MG63 (cell line): ENCODE measurements around the gene PRPF19. TPM values are rescaled to one million over a fixed set of nuclear protein-coding genes. Genes with fewer than 3 reads are reported as not detected.

ENCODE experiments used
- DNase-seq: peaks from one replicate; pipeline ENCODE4 v3.0.0-alpha.2; 2020
- H3K27me3 ChIP-seq: fragments of 250-450 bp; sonication (Bioruptor Pico); 2 replicates; pipeline ENCODE4 v1.5.1; 2020; ENCODE audit warnings: mild to moderate bottlenecking, moderate library complexity
- H3K36me3 ChIP-seq: fragments of 250-450 bp; sonication (Bioruptor Pico); 2 replicates; pipeline ENCODE4 v1.5.1; 2020; ENCODE audit warnings: mild to moderate bottlenecking, moderate library complexity
- H3K4me3 ChIP-seq: fragments of 250-450 bp; sonication (Bioruptor Pico); 2 replicates; pipeline ENCODE4 v1.5.1; 2020; ENCODE audit warnings: mild to moderate bottlenecking, moderate library complexity
- H3K9me3 ChIP-seq: fragments of 250-450 bp; sonication (Bioruptor Pico); 2 replicates; pipeline ENCODE4 v1.5.1; 2020; ENCODE audit warnings: mild to moderate bottlenecking, moderate library complexity
- total RNA-seq: library from RNA; depleted of rRNA; stranded (reverse); fragments of >200 nt; shearing (Covaris generic); gene quantifications from 2 replicates; pipeline ENCODE4 v1.2.3, GENCODE V29; 2014; ENCODE audit warnings: low replicate concordance

Gene PRPF19
- total RNA-seq, 1 experiment from 2014 or later, result 98.0 TPM

DNA sequence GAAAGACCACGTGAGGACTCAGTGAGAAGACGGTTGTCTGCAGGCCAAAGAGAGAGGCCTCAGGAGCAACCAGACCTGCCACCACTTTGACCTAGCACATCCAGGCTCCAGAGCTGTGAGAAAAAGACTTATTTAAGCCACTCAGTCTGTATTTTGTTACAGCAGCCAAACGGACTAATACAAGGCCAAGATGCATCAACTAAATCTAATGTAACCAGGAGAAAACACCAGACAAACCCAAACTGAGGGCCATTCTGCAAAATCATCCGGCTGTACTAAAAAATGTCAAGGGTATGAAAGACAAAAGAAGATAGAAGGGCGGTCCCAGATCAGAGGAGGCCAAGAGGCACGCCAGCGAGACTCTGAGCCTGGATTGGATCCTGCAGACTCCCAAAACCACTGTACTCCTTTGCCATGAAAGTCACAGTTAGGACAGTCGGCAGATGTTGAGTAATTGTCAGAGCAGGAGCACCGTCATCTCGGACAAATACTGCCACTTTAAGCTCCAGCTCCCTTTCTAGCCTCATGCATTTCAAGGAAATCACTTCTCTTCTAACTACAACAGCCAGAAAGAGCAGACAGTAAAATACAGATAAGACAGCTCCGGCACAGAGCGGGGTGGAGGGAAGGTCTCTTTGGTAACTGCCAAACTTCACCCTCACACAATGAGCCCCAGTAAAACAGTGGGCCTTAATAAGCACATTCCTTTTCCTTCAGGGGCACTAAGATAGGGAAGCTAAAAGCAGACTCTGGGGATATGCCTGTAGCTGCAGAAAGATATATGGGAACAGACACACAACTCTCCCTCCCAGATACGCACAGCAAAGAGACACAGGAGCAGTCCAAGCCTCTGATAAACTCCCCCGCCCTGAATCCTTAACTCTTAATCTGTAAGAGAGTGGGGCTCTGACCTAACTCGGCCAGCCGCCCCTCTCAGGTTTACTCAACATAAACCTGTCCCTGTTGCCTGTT, 42.5 kb downstream of the PRPF19 start:
- no peak for DNase-seq
- no peaks in the 10 kb centered on the region for H3K27me3 ChIP-seq
- H3K9me3 ChIP-seq, result no peaks in the 10 kb centered on the region
- H3K36me3 ChIP-seq, result no peaks in the 10 kb centered on the region
- no peak overlapping the region for H3K4me3 ChIP-seq

DNA sequence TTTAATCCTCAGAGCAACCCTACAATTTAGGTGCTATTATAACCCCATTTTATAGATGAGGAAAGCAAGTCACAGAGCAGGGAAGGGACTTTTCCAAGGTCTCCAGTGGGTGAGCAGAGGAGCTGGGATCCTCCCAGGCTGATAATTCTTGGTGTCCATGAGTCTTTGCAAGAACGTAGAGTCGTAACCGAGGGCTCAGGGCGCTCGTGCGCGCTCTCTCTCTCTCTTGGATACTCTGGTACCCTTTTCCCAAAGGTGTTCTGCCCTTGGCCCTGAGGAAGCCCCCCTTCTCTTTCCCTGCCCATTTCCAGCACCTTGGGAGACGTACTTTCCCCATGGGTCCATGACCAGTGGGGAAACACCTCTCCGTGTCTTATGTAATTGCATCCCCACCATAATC, 44.2 kb downstream of the PRPF19 start:
- Histone ChIP-seq H3K36me3 (no peaks in the 10 kb centered on the region), H3K27me3 (no peaks in the 10 kb centered on the region), H3K4me3 (no peak overlapping the region), H3K9me3 (no peaks in the 10 kb centered on the region)
- no peak for DNase-seq

DNA sequence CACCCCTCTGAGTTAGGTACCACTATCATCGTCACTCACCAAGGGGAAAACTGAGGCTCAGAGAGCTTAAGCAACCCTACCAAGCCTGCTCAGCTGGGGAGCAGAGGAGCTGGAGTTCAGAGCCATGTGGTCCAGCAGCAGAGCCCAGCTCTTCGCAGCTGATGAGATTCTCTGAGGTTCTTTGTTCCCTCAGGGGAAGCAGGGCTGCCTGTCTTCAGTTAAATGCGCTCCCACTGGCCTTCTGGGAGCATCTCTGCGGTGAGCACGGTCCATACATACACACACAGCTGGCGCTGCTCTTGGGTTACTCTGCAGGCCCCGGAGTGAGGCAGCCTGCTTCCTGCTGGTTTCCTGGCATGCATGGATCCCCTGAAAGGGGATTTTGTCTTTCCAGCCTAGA, 45.4 kb downstream of the PRPF19 start:
- no peak overlapping the region for H3K4me3 ChIP-seq
- no peaks in the 10 kb centered on the region for H3K27me3 ChIP-seq
- no peak for DNase-seq
- no peaks in the 10 kb centered on the region for H3K9me3 ChIP-seq
- H3K36me3 ChIP-seq, result no peaks in the 10 kb centered on the region

DNA sequence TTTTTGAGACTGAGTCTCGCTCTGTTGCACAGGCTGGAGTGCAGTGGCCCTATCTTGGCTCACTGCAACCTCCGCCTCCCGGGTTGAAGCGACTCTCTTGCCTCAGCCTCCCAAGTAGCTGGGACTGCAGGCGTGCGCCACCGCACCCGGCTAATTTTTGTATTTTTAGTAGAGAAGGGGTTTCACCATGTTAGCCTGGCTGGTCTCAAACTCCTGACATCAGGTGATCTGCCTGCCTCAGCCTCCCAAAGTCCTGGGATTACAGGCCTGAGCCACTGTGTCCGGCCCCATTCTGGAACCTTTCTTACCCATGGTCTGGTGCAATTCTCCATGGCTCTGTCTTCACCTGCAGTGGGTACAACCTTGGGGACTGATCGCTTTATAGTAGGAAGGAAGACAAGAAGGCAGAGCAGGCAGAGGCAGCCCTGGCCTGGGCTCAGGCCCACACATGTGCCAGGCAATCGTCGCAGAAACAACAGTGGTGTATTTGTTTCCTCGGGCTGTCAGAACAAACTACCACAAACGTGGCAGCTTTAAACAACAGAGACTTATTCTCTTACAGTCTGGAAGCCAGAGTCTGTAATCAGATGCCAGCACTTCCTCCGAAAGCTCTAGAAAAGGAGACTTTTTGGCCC, 46.7 kb downstream of the PRPF19 start:
- H3K4me3 ChIP-seq, result no peak overlapping the region
- H3K27me3 ChIP-seq, result no peaks in the 10 kb centered on the region
- no peaks in the 10 kb centered on the region for H3K36me3 ChIP-seq
- DNase-seq, result no peak
- no peaks in the 10 kb centered on the region for H3K9me3 ChIP-seq

DNA sequence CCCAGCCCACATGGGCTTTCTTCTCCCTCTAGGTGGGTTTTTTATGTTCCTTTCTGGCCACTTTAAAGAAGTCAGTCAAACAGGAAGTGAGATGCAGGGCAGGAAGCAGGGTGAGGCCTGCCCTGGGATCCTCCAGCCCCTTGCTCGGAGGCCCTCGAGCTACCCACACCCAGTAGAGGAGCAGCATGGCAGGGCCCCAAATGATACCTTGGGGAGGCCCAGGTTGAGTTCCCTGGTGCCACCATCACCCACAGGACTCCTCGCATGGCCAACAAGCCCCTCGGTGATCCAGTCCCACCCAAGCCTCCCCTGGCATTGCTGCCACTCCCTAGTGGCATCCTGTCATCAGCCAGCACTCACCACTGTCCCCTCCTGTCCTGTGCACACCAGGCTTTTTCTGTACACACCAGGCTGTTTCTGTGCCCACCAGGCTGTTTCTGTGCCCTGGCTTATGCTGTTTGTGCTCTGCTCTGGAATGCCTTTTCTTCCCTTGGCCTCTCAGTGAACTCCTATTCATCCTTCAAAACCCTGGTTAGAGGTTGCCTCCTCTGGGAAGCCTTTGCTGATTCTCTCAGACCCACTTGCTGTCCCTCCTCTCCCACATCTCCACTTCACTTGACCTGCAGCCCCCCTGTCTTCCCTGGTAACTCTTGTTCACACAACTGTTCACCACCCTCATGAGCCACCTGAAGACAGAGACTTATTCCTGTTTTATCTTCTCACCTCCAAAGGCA, 47.5 kb downstream of the PRPF19 start:
- DNase-seq, result no peak
- no peaks in the 10 kb centered on the region for H3K36me3 ChIP-seq
- no peaks in the 10 kb centered on the region for H3K27me3 ChIP-seq
- H3K4me3 ChIP-seq, result no peak overlapping the region
- H3K9me3 ChIP-seq, result no peaks in the 10 kb centered on the region

DNA sequence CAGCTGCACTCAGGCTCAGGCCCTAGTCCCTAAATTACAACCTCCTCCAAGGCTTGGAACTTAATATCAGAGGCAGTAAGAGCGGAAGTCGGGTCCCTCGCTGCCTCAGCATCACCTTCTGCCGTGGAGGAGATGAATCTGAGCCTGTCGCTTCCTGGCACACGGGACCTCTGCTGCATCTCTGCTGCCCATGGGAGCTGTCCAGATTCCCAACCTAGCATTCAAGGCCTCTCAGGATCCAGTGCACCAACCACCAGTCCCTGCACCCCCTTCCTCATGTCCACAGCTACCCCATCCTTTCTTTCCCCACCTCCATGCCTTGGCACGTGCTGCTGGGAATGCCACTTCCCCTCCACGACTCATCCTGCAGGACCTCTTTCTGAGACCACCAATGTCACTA, 48.1 kb downstream of the PRPF19 start:
- no peak for DNase-seq
- Histone ChIP-seq H3K27me3 (no peaks in the 10 kb centered on the region), H3K9me3 (no peaks in the 10 kb centered on the region), H3K4me3 (no peak overlapping the region), H3K36me3 (no peaks in the 10 kb centered on the region)

DNA sequence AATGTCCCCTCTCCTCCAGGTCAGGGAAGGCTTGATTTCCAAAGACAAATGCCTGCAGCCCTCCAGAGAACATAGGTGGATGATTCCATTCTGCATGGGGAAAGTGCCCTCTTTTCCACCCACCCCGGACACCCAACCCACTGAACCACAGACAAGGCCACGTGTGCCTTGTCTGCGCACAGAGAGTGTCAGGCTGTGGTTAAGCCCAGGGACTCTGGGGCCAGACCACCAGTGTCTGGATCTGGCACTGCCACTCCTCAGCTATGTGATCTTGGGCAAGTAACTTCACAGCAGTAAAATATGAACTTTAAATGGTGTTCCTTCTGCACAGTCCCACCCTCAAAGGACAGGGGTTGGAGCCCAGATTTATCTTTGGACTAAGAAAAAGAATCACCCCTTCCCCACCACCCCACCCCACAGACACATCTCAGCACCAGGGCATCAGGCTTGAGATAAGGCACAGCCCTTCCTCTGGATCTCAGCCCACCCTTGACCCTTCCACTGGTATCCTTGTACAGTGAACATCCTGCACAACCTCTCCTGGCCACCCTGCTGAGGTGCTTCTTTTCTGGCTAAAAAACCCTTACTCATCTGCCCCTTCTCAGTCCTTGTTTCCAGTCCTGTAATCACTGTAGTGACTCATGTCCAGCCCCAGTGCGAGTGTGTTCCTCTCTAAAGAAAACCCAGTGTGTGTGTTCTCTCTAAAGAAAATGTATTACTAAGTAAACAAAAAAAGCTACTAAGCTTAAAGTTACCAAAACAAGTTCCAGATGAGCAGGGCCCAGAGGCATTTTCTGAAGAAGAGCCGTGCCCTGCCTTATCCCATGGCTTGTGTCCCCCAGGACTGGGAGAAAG, 48.8 kb downstream of the PRPF19 start:
- Histone ChIP-seq H3K9me3 (no peaks in the 10 kb centered on the region), H3K36me3 (no peaks in the 10 kb centered on the region), H3K4me3 (no peak overlapping the region), H3K27me3 (no peaks in the 10 kb centered on the region)
- DNase-seq, result peak; percentile 58

DNA sequence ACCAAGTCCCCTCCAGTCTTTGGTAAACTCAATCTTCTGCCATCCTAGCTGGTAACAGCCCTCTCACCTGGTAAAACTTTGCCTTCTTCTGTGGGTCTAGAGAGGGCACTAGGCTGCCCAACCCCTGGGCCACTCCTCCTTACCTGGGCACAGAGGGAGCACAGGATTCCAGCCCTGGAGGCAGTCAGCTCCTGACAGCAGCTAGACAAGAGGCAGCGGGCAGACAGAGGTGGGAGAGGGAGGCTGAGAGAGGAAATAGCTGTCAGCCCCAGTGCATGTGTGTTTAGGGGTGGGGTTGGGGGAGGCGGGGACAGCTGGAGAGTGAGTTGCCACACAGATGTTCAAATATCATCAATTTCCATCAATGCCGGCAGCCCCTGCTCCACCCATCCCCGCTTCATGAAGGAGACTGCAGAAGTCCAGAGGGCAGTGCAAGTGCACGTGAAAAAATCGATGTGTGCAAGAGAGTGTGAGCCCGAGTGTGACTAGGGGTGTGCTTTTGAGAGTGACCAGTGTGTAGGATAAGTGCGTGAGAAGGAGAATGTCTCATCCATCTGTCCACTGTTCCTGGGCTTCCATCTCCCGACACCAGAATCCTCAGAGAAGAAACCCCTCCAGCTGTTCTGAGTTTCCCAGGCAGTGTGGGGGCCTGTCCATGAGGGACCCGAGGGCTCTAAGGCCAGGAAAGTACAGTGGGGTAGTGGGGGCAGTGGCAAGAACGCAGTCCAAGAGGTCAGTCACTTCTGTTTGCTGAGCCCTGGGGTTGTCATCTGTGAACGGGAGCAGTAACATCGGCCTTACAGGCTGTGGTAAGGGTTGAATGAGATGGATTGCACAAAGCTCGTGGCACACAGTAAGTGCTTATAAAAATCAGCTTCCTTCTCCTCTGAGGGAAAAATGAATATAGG, 50.4 kb downstream of the PRPF19 start, which contains the start of gene PTGDR2:
TSS of gene PTGDR2 (minus strand) at position 225 of the 908 bp plus-strand sequence. CDS start 2,228 bp downstream, outside the sequence.
- no peak for DNase-seq
- no peaks in the 10 kb centered on the region for H3K9me3 ChIP-seq
- H3K4me3 ChIP-seq, result no peak within 1 kb of the TSS
- H3K27me3 ChIP-seq, result no peaks in the 10 kb centered on the region
- H3K36me3 ChIP-seq, result no peaks in the 10 kb centered on the region; the same call in 1 of the 2 replicates

DNA sequence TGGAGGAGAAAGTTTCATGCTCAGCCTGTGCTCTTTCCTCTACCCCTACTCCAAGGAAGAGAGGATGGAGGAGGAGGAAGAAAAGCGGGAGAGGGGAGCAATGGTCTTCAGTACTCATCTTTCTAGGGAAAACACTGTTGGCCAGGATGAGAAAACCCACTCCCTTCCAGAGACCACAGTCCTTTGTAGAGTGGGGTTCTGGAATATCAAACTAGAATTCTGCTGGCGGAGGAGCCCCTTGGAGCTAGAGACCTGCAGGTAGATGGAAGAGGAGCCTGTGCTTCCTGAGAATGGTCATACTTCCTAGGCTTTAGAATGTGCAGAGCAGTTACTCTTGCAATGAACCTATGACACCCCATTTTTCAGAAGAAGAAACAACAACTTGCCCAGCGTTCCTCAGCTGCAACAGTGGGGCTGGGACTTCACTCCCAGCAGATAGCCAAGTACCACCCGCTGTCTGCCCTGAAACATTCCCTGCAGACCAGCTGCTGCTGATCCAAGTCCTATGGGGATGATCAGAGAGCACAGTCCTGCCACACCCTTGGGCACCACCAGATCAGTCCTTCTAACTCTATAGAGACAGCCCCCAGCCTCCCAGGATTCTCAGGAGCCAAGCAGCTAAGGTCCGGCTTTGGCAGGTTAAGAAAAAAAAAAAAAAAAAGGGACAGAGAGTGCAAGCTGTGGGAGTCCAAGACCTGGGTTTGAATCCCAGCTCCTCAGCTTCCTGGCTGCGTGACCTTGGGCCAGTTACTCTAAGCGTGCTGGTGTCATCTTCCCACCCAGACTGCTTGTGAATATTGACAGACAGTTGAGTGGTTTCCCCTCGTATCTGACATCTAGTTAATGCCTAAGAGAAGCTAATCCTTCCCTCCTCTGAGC, 51.3 kb downstream of the PRPF19 start:
- Histone ChIP-seq H3K9me3 (no peaks in the 10 kb centered on the region), H3K4me3 (no peak overlapping the region), H3K27me3 (no peaks in the 10 kb centered on the region), H3K36me3 (no peaks in the 10 kb centered on the region; the same call in 1 of the 2 replicates)
- no peak for DNase-seq

DNA sequence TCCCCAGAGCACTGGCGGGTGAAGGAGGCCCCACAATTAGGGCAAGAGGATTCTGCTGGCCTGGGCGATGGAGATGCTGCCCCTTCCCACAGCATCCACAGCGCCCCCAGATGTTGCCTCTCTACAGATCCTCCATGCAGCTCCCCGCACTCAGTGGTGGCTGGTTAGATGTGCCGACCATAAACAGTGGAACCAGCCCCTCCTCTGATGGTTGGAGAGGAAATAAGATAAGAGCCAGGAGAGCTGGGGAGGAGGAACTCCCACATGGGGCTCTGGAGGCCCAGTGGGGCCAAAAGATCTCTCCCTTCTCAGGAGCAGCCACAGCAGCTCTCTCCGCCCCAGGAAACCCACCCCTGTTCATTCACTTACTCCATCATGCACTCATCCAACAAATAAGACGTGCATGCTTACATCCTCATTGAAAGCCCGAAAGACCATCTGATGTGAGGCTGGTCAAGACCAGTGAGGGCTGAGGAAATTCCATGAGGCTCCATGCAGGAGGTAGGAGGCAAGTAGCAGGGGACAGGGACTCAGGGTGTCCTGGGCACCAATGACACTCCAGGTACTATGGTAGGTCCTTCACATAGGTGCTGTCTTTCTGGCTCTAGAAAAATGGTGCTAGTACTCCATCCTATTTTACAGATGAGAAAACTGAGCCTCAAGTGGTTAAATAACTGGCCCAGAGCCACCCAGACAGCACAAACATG, 52.1 kb downstream of the PRPF19 start:
- Histone ChIP-seq H3K9me3 (no peaks in the 10 kb centered on the region), H3K4me3 (no peak overlapping the region), H3K36me3 (peaks cover 4% of the 10 kb centered on the region), H3K27me3 (no peaks in the 10 kb centered on the region)
- DNase-seq, result no peak

DNA sequence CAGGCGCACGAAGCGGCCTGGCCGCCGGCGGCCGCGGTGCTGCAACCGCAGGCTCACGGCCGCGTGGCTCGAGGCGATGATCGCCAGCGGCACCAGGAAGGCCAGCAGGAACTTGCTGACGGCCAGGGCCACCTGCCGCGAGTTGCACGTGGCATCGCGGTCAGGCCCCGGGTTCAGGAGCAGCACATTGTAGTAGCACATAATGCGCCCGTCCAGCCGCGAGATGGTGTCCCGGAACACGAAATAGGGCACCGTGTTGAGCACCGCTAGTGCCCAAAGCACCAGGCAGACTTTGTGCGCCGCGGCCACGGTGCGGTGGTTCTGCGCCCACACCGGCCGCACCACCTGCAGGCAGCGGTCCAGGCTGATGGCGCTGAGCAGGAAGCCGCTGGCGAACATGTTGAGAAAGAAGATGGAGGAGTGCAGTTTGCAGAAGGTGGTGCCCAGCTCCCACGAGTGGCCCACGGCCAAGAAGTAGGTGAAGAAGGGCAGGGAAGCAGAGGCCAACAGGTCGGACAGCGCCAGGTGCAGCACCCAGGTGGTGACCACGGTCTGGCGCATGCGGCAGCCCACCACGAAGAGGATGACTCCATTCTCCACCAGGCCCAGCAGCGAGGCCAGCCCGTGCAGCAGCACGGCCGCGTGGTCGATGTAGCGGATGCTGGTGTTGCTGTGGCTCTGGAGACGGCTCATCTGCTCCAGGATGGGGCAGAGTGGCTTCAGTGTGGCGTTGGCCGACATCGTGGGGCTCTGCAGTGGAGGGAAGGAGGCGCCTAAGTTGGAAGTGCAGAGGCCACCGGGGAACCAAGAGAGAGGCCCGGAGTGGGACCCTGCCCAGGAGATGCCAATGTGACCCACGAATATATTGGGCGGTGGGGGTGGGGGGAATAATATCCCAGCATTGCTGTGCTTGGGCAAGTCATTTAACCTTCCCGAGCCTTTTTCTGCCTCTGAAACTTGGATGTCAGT, 53.1 kb downstream of the PRPF19 start:
- DNase-seq, result no peak
- H3K36me3 ChIP-seq, result peaks cover 14% of the 10 kb centered on the region
- no peaks in the 10 kb centered on the region for H3K9me3 ChIP-seq
- no peak overlapping the region for H3K4me3 ChIP-seq
- H3K27me3 ChIP-seq, result no peaks in the 10 kb centered on the region

DNA sequence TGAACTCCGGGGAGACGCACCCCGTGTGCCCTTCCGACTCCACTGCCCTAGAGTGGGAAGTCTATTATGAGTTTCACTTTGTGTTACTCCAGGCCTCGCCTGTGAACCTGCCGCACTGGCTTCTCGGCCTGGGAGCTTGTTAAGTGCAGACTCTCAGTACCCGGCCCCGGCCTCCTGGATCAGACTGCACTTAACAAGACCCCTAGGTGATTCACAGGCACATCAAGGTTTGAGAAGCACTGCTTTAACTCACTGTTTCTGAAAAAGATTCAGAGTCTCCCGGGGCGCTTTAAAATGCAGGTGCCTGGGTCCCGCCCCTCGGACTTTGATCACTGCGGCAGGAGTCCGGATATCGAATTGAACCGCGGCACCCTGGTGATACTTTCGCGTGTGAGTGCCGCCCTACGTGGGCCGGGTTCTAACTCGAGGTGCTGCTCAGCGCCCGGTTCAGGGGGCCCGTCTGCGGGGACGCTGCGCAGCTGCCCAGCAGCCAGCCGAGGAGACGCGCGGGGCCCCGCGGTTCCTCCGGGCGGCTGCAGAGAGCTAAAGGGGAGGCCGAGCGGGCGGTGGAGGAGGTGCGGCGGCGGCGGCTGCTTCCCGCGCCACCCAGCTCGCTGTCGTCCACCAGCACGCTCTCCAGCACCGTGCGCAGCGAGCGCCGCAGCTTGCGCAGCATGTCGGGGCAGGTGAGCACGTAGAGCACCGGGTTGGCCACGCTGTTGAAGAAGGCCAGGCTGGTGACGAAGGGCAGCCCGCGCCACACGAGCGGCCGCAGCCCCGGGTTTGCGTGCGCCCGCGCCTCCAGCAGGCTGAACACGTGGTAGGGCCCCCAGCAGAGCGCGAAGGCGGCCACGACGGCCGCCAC, 54.0 kb downstream of the PRPF19 start:
- Histone ChIP-seq H3K9me3 (no peaks in the 10 kb centered on the region), H3K36me3 (peaks cover 23% of the 10 kb centered on the region), H3K27me3 (no peaks in the 10 kb centered on the region), H3K4me3 (no peak overlapping the region)
- DNase-seq, result no peak
